OCI-LY7 (cell line): ENCODE data around the gene KRTAP10-8. TPM values are rescaled to one million over a fixed set of nuclear protein-coding genes. Genes with fewer than 3 reads are reported as not detected.
"Not testable (repeated sequence)": the region's sequence is repeated elsewhere in the genome, so short reads cannot be mapped to it uniquely, and the experiment has no call there.

Source experiments
- BruUV-seq: library from RNA; stranded (reverse); fragments of 400-500 nt; replicated peaks from 2 replicates; lab custom pipeline; 2021; lab: Mats Ljungman, UMichigan
- CTCF ChIA-PET: fragments of 300-600 bp; sonication (Branson Sonifier 250); formaldehyde crosslinking; loops from one replicate; lab custom pipeline; 2022; ENCODE audit warnings: antibody characterized with exemption; ENCODE audit not compliant: unreplicated experiment; lab: Charles Lee
- POLR2A ChIA-PET: fragments of 300-600 bp; sonication (Branson Sonifier 250); formaldehyde crosslinking; loops from one replicate; lab custom pipeline; 2022; ENCODE audit warnings: antibody characterized with exemption; lab: Charles Lee
- DNase-seq: peaks from one replicate; pipeline ENCODE4 v3.0.0-alpha.2; 2015; ENCODE audit warnings: low spot score
- H2AFZ ChIP-seq: fragments of 200-600 bp; sonication (generic), shearing (Covaris generic); 2 replicates; pipeline ENCODE4 v1.6.1; 2014; ENCODE audit warnings: mild to moderate bottlenecking, antibody characterized with exemption, low read length, moderate library complexity
- H3K27ac ChIP-seq: fragments of 200-600 bp; sonication (generic); 2 replicates; pipeline ENCODE4 v1.5.1; 2014; ENCODE audit warnings: mixed run types, low read depth, mild to moderate bottlenecking, moderate library complexity, low read length, inconsistent platforms; ENCODE audit not compliant: poor library complexity, severe bottlenecking
- H3K36me3 ChIP-seq: fragments of 200-600 bp; sonication (generic); 2 replicates; pipeline ENCODE4 v1.6.1; 2014; ENCODE audit warnings: mild to moderate bottlenecking, antibody characterized with exemption, low read length, moderate library complexity, mixed read lengths; ENCODE audit not compliant: insufficient read depth
- H3K4me1 ChIP-seq: fragments of 200-600 bp; sonication (generic); 2 replicates; pipeline ENCODE4 v1.5.1; 2014; ENCODE audit warnings: mild to moderate bottlenecking, low read length; ENCODE audit not compliant: insufficient read depth, poor library complexity, severe bottlenecking
- H3K4me2 ChIP-seq: fragments of 200-600 bp; sonication (generic); 2 replicates; pipeline ENCODE4 v1.6.1; 2014; ENCODE audit warnings: mild to moderate bottlenecking, low read length
- H3K4me3 ChIP-seq: fragments of 200-600 bp; sonication (generic); 2 replicates; pipeline ENCODE4 v1.5.1; 2014; ENCODE audit warnings: mild to moderate bottlenecking, low read depth, low read length; ENCODE audit not compliant: poor library complexity, severe bottlenecking
- H3K79me2 ChIP-seq: fragments of 200-600 bp; sonication (generic); 2 replicates; pipeline ENCODE4 v1.6.1; 2016; ENCODE audit warnings: low read depth, mild to moderate bottlenecking, low read length, moderate library complexity, mixed read lengths; ENCODE audit not compliant: insufficient read depth
- H3K9me2 ChIP-seq: fragments of 200-600 bp; sonication (generic); 2 replicates; pipeline ENCODE4 v1.6.1; 2016; ENCODE audit warnings: mild to moderate bottlenecking, low read length, mixed read lengths; ENCODE audit not compliant: insufficient read depth
- H3K9me3 ChIP-seq: fragments of 200-600 bp; sonication (generic); 2 replicates; pipeline ENCODE4 v1.6.1; 2014; ENCODE audit warnings: mild to moderate bottlenecking, mixed run types, low read length, mixed read lengths
- H4K20me1 ChIP-seq: fragments of 200-600 bp; sonication (generic); 2 replicates; pipeline ENCODE4 v1.6.1; 2014; ENCODE audit warnings: mild to moderate bottlenecking, antibody characterized with exemption, low read length, moderate library complexity, mixed read lengths; ENCODE audit not compliant: insufficient read depth
- CTCF ChIP-seq: fragments of 200-600 bp; sonication (generic); conservative IDR thresholded peaks from 2 replicates; pipeline ENCODE4 v1.5.1; 2014; ENCODE audit warnings: mild to moderate bottlenecking, antibody characterized with exemption, low read length, moderate library complexity, mixed read lengths
- EZH2phosphoT487 ChIP-seq: fragments of 200-600 bp; sonication (generic); IDR thresholded peaks from 2 replicates; pipeline ENCODE4 v1.6.1; 2018; ENCODE audit warnings: low read depth, borderline replicate concordance, mild to moderate bottlenecking, mixed run types, antibody characterized with exemption, low read length, moderate library complexity, mixed read lengths
- intact Hi-C: fragments of 100-400 bp; cut with micrococcal nuclease; formaldehyde crosslinking; loops from one replicate; pipeline ENCODE4 v1.10.0; 2022; ENCODE audit not compliant: unreplicated experiment
- total RNA-seq, 2 experiments: library from RNA; depleted of rRNA in 1 of 2; stranded (reverse); fragments of >200 nt in 1 of 2; shearing (Covaris generic) in 1 of 2; gene quantifications; 2 replicates each; pipeline ENCODE4 v1.2.3, GENCODE V29; 2014 to 2022

KRTAP10-8 gene
- total RNA-seq, 2 experiments from 2014 or later, result not detected

GRCh38 chr21:44644878-44645277, 33.0 kb downstream of the KRTAP10-8 start:
- Histone ChIP-seq H3K36me3 (no peaks in the 10 kb centered on the region), H3K4me3 (no peak overlapping the region), H3K4me2 (no peak overlapping the region), H3K79me2 (no peaks in the 10 kb centered on the region), H3K4me1 (no peaks in the 10 kb centered on the region), H3K9me2 (no peaks in the 10 kb centered on the region), H3K27ac (no peak overlapping the region), H2AFZ (no peak overlapping the region), H4K20me1 (no peaks in the 10 kb centered on the region), H3K9me3 (peaks cover 7% of the 10 kb centered on the region)
- ChIA-PET CTCF (no interaction called here), POLR2A (interaction anchor here (0.6 kb wide), 1 partner anchor 1066 kb away, joined by 3 read pairs; no protein-coding TSS in a partner anchor)
- DNase-seq, result no peak
- no peak for TF ChIP-seq CTCF
- TF ChIP-seq EZH2phosphoT487, result no peak
- intact Hi-C loops, result no loop called here
- BruUV-seq, result no TSS peak

DNA sequence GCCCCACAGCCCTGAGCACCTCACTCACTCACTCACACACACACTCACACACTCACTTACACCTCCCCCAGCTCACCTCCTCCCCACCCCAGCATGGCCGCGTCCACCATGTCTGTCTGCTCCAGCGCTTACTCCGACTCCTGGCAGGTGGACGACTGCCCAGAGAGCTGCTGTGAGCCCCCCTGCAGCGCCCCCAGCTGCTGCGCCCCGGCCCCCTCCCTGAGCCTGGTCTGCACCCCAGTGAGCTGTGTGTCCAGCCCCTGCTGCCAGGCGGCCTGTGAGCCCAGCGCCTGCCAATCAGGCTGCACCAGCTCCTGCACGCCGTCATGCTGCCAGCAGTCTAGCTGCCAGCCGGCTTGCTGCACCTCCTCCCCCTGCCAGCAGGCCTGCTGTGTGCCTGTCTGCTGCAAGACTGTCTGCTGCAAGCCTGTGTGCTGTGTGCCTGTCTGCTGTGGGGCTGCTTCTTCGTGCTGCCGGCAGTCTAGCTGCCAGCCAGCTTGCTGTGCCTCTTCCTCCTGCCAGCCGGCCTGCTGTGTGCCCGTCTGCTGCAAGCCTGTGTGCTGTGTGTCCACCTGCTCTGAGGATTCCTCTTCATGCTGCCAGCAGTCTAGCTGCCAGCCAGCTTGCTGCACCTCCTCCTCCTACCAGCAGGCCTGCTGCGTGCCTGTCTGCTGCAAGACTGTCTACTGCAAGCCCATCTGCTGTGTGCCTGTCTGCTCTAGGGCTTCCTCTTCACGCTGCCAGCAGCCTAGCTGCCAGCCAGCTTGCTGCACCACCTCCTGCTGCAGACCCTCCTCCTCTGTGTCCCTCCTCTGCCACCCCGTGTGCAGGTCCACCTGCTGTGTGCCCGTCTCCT, 34.7 kb downstream of the KRTAP10-8 start, which contains the start of gene KRTAP10-11:
KRTAP10-11 (plus strand) TSS at position 49 of the 856 bp plus-strand sequence; CDS start at position 94, 45 bp downstream.
- H3K79me2 ChIP-seq, H2AFZ ChIP-seq, intact Hi-C loops, H3K36me3 ChIP-seq, DNase-seq, H3K9me3 ChIP-seq, POLR2A ChIA-PET, H3K4me1 ChIP-seq, H3K27ac ChIP-seq, BruUV-seq, H4K20me1 ChIP-seq, H3K9me2 ChIP-seq, H3K4me2 ChIP-seq, H3K4me3 ChIP-seq, CTCF ChIA-PET: not testable (repeated sequence)

- no peaks in the 10 kb centered on the region for H3K36me3 ChIP-seq
- POLR2A ChIA-PET, result no interaction called here
- no peak overlapping the region for H2AFZ ChIP-seq
- CTCF ChIA-PET, result no interaction called here
- no peak for TF ChIP-seq EZH2phosphoT487
- no peak for TF ChIP-seq CTCF
- no peak overlapping the region for H3K4me2 ChIP-seq
- no peak for DNase-seq
- BruUV-seq, result no TSS peak
- intact Hi-C loops, result no loop called here
- H3K27ac ChIP-seq, result no peak overlapping the region
- H4K20me1 ChIP-seq, result no peaks in the 10 kb centered on the region
- H3K9me3 ChIP-seq, result peaks cover 7% of the 10 kb centered on the region
- H3K79me2 ChIP-seq, result no peaks in the 10 kb centered on the region
- H3K9me2 ChIP-seq, result no peaks in the 10 kb centered on the region
- H3K4me3 ChIP-seq, result no peak overlapping the region
- no peaks in the 10 kb centered on the region for H3K4me1 ChIP-seq
Observed at GRCh38 chr21:44647222-44647552, 35.3 kb downstream of the KRTAP10-8 start.
